NOMO-1 treated with DMSO at 0.1 percent for 48 hours (cell line): ENCODE measurements around the gene SLC35B1.

ENCODE experiments used
- DNase-seq: peaks from one replicate; lab custom pipeline; 2025; ENCODE audit not compliant: unreplicated experiment; lab: John Stamatoyannopoulos, UW

The SLC35B1 gene

GRCh38 chr17:49700960-49701359 is 6.8 kb downstream of the SLC35B1 start:
- DNase-seq, result no peak

GRCh38 chr17:49699966-49700575 is 7.7 kb downstream of the SLC35B1 start:
- DNase-seq, result no peak

DNA sequence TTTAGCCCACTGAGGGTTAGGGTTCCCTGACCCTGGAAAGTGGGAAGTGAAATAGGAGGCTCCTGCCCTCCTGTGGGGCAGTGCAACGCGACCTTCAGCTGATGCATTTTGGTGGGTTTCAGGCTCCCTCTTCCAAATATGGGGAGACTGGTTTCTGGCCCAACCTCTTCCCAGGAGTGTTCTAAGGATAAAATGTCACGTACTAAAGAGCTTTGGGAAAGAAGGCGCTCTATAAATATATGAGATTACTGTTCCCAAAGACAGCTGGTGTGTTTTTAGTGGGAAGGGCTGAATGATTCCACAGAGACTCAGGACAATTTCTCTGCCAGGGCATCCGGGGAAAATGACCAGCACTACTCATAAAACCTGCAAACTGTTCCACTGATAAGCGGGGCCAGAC is 9.8 kb downstream of the SLC35B1 start:
- no peak for DNase-seq

DNA sequence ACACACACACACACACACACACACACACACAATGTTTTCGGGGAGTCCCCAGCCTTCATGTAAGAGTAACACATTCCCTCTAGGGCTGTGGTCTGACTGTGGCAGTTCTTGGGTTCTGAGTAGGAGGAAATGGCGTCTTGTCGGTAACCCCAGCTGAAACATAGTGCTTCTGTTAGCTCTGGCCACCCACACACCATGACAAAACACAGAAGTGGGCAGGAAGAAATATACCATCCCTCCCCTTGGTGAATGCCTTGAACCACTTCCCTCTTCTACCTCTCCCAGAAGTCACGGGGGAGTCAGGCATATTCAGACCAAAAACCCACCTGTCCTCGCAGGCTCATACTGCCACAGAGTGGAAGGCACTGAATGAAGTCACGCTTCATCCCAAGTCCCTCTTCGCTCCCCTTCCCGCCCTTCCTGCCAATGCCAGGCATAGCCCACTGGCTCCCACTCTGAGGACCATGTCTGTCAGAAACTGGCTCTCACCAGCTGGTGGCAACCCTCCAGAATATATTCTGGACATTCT is 11.5 kb downstream of the SLC35B1 start:
- peak; percentile 22 for DNase-seq

DNA sequence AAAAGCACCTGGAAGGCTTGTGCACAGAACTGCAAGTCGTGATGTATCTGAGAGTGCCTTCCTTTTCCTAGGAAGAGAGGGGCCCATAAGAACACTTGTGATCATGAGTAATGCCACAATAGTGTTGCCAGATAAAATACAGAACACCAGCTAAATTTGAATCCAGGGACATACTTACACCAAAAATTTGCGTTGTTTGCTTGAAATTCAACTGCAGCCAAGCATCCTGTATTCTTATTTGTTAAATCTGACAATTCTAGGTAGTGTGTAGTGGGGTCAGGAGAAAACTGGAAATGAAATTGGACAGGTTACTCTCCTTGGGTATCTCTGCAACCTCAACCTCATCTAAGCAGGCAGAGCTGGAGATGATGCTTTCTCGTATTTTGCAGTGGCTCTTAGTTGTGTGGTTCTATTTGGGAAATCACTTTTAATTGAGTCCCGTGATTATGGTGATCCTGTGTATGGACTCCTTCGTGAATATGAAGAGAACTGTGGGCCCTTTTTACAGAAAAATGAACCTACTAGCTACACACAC is 12.0 kb downstream of the SLC35B1 start:
- no peak for DNase-seq

GRCh38 chr17:49694847-49695697 is 12.7 kb downstream of the SLC35B1 start:
- DNase-seq, result peak; percentile 79

- no peak for DNase-seq
These were observed 15.0 kb downstream of the SLC35B1 start for GRCh38 chr17:49692751-49693150.

- DNase-seq, result no peak
These were observed 16.0 kb downstream of the SLC35B1 start for GRCh38 chr17:49691677-49692191.

- no peak for DNase-seq
These were observed 16.6 kb downstream of the SLC35B1 start for GRCh38 chr17:49691086-49691676.

GRCh38 chr17:49690256-49690655 is 17.5 kb downstream of the SLC35B1 start:
- no peak for DNase-seq

DNA sequence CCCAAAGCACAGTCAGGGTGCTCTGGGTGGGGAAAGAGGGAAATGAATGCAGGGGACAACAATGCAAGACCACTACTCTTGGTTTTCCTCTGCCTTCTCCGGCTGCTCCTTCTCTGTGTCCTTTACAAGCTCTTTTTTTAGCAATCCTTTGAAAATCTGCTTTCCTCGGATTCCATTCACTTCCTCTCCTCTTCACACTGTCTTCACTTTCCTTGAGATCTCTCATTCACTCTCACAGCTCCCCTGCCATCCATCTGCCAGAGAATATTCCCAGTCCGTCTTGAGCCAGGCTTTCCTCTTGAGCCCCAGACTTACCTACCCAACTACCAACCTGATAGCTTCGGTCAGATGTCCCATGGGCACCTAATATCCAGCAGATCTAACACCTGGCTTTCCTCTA is 18.9 kb downstream of the SLC35B1 start:
- no peak for DNase-seq

GRCh38 chr17:49687878-49688491 is 19.8 kb downstream of the SLC35B1 start:
- DNase-seq, result peak; percentile 30

DNA sequence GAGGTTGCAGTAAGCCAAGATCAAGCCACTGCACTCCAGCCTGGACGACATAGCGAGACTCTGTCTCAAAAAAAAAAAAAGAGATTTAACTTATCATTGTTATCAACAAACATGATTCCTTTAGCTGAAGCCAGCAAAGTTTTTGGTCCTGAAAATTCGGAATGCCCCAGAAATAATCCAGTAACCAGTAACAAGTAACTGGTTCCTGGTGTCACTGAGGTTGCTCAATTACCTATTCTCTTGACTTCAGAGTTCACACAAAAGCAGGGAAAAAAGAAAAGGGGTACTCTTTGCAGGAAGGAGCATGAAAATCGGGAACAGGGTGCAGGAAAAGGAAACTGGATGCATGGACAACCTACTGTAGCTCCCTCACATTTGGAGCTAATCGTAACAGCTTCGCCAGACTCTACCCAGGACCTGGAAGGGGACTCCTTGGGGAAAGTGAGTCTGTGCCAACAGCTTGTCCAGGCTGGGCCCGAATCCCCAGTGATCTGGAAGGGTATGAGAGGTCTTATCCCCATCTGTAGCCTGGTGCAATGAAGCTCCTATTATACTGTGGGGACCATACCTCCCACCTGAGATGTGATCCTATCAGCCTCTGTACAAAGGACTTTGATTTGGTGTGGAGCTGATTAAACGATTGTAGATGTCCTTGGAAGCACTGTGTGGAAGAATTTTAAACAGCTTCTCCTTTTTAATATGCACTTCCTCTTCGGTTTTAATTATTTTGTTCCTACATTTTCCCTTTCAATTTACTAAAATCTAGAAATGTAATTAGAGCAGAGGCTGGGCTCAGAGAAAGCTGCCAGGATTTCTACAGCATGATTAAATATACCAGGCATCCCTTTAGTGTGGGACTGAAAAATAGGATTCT is 26.4 kb downstream of the SLC35B1 start:
- DNase-seq, result peak; percentile 55

- no peak for DNase-seq
These were observed 27.4 kb downstream of the SLC35B1 start for GRCh38 chr17:49680314-49680713.

GRCh38 chr17:49677933-49678847 is 29.6 kb downstream of the SLC35B1 start, which contains the start of gene SPOP:
Gene SPOP, minus strand, starts transcription at chr17:49678097. Its CDS starts 55,287 bp downstream, at chr17:49622810.
- peak; percentile 97 for DNase-seq

DNA sequence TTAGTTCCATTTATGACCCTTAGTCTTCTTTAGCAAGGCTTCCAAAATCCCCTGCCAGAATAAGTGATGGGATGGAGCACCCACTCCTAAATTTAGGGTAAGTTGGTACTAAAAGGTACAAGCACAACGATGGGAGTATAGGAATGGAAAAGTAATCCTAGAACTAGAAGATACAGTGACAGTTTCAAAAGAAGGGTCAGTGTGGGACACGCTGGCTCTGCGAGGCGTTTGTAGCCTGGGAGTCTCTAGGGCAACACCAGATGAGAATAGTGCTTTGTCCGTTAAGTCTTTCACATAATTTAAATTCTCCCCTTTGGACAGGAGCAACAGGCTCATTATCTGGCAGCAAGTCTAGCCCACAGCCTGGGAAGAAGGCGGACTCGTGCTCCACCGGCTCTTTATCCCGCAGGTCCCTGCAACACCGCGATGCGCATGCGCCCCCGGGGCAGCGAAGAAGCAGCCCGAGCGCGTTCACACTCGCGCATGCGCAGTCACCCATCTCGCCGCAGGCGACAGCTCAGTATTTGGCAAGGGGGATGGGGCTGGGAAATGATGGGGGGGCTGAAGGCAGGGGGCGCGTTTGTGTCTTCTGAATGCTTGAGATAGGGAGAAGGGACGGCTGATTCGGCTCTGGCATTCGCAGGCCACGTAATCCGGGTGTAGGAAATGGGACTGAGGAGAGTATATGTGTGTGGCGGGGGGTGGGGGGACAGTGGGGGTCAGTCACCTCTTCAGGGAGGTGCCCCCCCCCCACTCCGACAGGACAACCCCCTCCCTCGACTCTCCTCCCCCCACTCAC is 30.4 kb downstream of the SLC35B1 start:
- peak; percentile 82 for DNase-seq

- DNase-seq, result peak; percentile 97
These were observed 31.4 kb downstream of the SLC35B1 start for GRCh38 chr17:49676276-49676868.

- no peak for DNase-seq
These were observed 33.3 kb downstream of the SLC35B1 start for GRCh38 chr17:49674507-49674906.
